Fibroblast of the conjunctiva (primary cell): ENCODE measurements around the gene TMEM165.

Experiments used
- DNase-seq: peaks from one replicate; pipeline ENCODE4 v3.0.0-alpha.2; 2010; ENCODE audit warnings: low read depth

Gene TMEM165

DNA sequence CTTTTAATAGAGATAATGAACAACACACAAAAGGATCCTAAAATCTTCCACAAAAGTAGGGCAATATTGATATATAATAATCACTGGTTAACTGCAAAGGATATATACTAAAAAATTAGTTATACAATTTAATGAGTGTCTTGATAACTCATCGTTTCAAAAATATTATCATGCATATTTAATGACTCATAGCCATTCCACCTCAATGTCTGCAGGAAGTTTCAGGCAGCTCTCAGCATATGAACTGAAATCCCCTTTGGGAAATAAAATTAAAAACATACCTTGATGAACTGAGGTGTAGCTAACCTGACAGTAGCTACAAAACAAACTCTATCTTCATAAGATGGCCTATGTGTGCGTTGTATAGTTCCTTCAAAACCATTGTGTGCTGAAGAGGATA, 62.9 kb downstream of the TMEM165 start:
- DNase-seq, result no peak

DNA sequence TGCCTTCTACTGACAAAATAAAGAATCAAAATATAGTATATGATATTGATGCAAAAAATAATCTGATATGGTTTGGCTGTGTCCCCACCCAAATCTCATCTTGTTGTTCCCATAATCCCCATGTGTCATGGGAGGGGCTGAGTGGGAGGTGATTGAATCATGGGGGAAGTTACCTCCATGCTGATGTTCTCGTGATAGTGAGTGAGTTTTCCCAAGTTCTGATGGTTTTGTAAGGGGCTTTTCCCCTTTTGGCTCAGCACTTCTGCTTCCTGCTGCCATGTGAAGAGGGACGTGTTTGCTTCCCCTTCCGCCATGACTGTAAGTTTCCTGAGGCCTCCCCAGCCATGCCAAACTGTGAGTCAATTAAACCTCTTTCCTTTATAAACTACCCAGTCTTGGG, 70.2 kb downstream of the TMEM165 start:
- no peak for DNase-seq

DNA sequence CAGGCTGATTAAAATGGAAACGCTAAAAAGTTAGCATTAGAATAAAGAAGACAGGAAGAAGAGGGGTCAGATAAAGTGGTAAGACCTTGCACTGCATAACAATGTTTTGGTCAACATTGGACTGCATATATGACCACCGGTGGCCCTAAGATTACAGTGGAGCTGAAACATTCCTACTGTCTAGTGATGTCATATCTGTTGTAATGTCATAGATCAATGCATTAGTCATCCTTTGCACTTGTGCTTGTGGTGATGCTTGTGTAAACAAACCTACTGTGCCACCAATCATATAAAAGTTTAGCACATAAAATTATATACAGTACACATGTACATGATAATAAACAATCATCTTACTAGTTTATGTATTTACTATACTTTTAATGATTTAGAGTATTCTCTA, 73.0 kb downstream of the TMEM165 start:
- DNase-seq, result no peak

DNA sequence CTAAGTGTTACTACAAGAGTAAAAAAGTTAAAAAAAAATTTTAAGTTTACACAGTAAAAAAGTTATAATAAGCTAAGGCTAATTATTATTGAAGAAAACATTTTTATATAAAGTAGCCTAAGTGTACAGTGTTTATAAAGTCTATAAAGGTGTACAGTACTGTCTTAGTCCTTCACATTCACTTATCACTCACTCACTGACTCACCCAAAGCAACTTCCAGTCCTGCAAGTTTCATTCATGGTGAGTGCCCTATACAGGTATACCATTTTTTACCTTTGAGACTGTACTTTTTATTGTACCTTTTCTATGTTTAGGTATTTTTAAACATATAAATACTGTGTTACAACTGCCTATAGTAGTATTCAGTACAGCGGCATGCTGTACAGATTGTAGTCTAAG, 74.2 kb downstream of the TMEM165 start:
- no peak for DNase-seq
